Measurements from ENCODE around the gene TPK1. TPM values are rescaled to one million over a fixed set of nuclear protein-coding genes. Genes with fewer than 3 reads are reported as not detected.
"Not testable (repeated sequence)": the region's sequence is repeated elsewhere in the genome, so short reads cannot be mapped to it uniquely, and the experiment has no call there.

TPK1 gene
- total RNA-seq, 3 donors from 2014 or later = 9.2 to 10.5 (median 9.3) TPM

- H3K9me3 Mint-ChIP-seq = no peaks in the 10 kb centered on the region
- peaks cover 1% of the 10 kb centered on the region for H3K36me3 Mint-ChIP-seq (ENCODE audit: insufficient read depth)
- H3K4me1 Mint-ChIP-seq (ENCODE audit: low read depth) = peaks cover 1% of the 10 kb centered on the region
- no peak for DNase-seq
- no peaks in the 10 kb centered on the region for H3K27me3 Mint-ChIP-seq (ENCODE audit: low read depth)
- H3K4me3 Mint-ChIP-seq = no peak overlapping the region
- ATAC-seq = no peak
Measured at GRCh38 chr7:144736880-144737493, 98.9 kb downstream of the TPK1 start.

- H3K36me3 Mint-ChIP-seq (ENCODE audit: insufficient read depth) = peaks cover 2% of the 10 kb centered on the region
- no peak for ATAC-seq
Measured at GRCh38 chr7:144735505-144736276, 100.2 kb downstream of the TPK1 start.

GRCh38 chr7:144731661-144732351, 104.0 kb downstream of the TPK1 start:
- Mint-ChIP-seq H3K4me3 (no peak overlapping the region), H3K36me3 (ENCODE audit: insufficient read depth) (peaks cover 10% of the 10 kb centered on the region), H3K9me3 (no peaks in the 10 kb centered on the region), H3K27me3 (ENCODE audit: low read depth) (no peaks in the 10 kb centered on the region), H3K4me1 (ENCODE audit: low read depth) (no peaks in the 10 kb centered on the region)
- no peak for ATAC-seq
- no peak for DNase-seq

More at GRCh38 chr7:144735505-144736276, 100.2 kb downstream of the TPK1 start:
- H3K27me3 Mint-ChIP-seq (ENCODE audit: low read depth) = no peaks in the 10 kb centered on the region
- DNase-seq = no peak
- no peaks in the 10 kb centered on the region for H3K9me3 Mint-ChIP-seq
- H3K4me3 Mint-ChIP-seq = no peak overlapping the region
- peaks cover 1% of the 10 kb centered on the region for H3K4me1 Mint-ChIP-seq (ENCODE audit: low read depth)

GRCh38 chr7:144730224-144730623, 105.6 kb downstream of the TPK1 start:
- H3K36me3 Mint-ChIP-seq (ENCODE audit: insufficient read depth) = peaks cover 10% of the 10 kb centered on the region
- no peaks in the 10 kb centered on the region for H3K9me3 Mint-ChIP-seq
- ATAC-seq (no peak), DNase-seq (no peak)
- no peaks in the 10 kb centered on the region for H3K4me1 Mint-ChIP-seq (ENCODE audit: low read depth)
- H3K27me3 Mint-ChIP-seq (ENCODE audit: low read depth) = no peaks in the 10 kb centered on the region
- no peak overlapping the region for H3K4me3 Mint-ChIP-seq

DNA sequence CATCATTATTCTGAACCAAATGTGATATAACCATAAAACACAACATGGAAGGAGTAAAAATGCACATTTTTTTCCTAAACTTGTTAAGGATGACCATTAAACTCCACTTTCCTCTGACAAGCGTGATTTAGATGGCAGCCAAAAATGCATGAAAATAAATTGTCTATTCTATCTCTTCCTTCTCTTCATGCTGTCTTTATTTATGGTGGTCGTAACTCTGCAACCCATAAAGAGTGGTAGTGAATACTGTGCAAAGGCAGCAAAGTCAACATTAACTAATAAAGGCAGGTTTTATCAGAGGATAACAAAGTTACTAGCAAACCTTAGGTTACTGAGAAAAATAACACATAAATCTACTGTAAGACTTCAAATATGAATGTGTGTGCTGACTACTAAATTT, 106.6 kb downstream of the TPK1 start:
- H3K4me3 Mint-ChIP-seq = no peak overlapping the region
- ATAC-seq (no peak), DNase-seq (no peak)
- H3K36me3 Mint-ChIP-seq (ENCODE audit: insufficient read depth) = peaks cover 10% of the 10 kb centered on the region
- H3K27me3 Mint-ChIP-seq (ENCODE audit: low read depth) = no peaks in the 10 kb centered on the region
- H3K9me3 Mint-ChIP-seq = no peaks in the 10 kb centered on the region
- H3K4me1 Mint-ChIP-seq (ENCODE audit: low read depth) = no peaks in the 10 kb centered on the region

DNA sequence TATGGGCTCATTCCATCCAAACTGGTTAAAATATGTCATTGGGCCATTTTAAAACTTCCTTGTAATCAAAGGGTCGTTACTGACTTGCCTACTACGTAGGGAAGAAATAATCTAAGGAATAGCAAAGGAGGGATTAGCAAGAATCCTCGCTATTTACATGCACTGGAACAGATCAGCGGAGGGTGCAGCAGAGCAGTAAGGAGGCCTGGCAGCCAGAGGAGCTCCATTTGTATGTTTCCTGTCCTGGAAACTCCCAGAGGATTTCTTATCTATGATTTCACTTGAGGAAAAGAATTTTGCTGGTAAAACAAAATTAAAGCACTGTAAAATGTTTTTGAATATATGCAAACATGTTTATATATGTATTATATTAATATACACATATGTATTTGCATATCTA, 107.3 kb downstream of the TPK1 start:
- no peaks in the 10 kb centered on the region for H3K4me1 Mint-ChIP-seq (ENCODE audit: low read depth)
- no peak for DNase-seq
- no peak for ATAC-seq
- H3K9me3 Mint-ChIP-seq = no peaks in the 10 kb centered on the region
- no peaks in the 10 kb centered on the region for H3K27me3 Mint-ChIP-seq (ENCODE audit: low read depth)
- no peak overlapping the region for H3K4me3 Mint-ChIP-seq
- H3K36me3 Mint-ChIP-seq (ENCODE audit: insufficient read depth) = peaks cover 10% of the 10 kb centered on the region

DNA sequence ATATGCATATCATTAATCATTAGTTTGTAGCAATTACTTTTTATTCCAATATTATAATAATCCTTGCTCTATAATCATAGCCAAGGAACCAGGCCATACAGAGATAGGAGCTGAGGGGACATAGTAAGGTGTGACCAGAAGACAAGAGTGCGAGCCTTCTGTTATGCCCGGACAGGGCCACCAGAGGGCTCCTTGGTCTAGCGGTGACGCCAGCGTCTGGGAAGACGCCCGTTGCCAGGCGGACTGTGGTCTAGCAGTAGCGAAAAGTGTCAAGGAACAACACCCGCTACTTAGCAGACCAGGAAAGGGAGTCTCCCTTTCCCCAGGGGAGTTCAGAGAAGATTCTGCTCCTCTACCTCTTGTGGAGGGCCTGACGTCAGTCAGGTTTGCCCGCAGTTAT, 109.0 kb downstream of the TPK1 start:
- not testable (repeated sequence) for ATAC-seq; H3K4me3 Mint-ChIP-seq; H3K9me3 Mint-ChIP-seq; H3K4me1 Mint-ChIP-seq (ENCODE audit: low read depth); DNase-seq; H3K27me3 Mint-ChIP-seq (ENCODE audit: low read depth)
- H3K36me3 Mint-ChIP-seq (ENCODE audit: insufficient read depth) = peaks cover 16% of the 10 kb centered on the region

- peaks cover 17% of the 10 kb centered on the region for H3K36me3 Mint-ChIP-seq (ENCODE audit: insufficient read depth)
- ATAC-seq (no peak), DNase-seq (no peak)
- H3K27me3 Mint-ChIP-seq (ENCODE audit: low read depth) = no peaks in the 10 kb centered on the region
- H3K4me1 Mint-ChIP-seq (ENCODE audit: low read depth) = peaks cover 2% of the 10 kb centered on the region
- H3K4me3 Mint-ChIP-seq = no peak overlapping the region
- H3K9me3 Mint-ChIP-seq = no peaks in the 10 kb centered on the region
Measured at GRCh38 chr7:144725070-144725469, 110.8 kb downstream of the TPK1 start.

DNA sequence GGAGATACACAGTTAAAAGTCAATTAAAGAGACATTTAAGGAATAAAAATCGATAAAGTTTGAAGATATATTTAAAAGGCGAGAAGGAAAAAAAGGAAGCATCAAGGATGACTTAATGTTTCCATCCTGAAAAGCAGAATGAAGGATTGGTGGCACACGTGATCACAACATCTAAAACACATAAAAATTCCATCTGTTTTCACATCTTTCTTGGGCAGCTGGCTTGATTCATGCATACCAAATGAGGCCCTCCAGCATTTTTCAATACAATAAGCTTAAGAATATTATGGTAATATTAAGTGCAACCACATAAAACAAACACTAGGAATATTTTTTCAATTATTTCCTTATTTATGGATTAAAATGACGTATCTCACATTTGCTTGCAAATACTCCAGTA, 112.6 kb downstream of the TPK1 start:
- no peak overlapping the region for H3K4me3 Mint-ChIP-seq
- H3K27me3 Mint-ChIP-seq (ENCODE audit: low read depth) = no peaks in the 10 kb centered on the region
- DNase-seq = no peak
- no peaks in the 10 kb centered on the region for H3K9me3 Mint-ChIP-seq
- no peak for ATAC-seq
- peaks cover 2% of the 10 kb centered on the region for H3K4me1 Mint-ChIP-seq (ENCODE audit: low read depth)
- H3K36me3 Mint-ChIP-seq (ENCODE audit: insufficient read depth) = peaks cover 24% of the 10 kb centered on the region

DNA sequence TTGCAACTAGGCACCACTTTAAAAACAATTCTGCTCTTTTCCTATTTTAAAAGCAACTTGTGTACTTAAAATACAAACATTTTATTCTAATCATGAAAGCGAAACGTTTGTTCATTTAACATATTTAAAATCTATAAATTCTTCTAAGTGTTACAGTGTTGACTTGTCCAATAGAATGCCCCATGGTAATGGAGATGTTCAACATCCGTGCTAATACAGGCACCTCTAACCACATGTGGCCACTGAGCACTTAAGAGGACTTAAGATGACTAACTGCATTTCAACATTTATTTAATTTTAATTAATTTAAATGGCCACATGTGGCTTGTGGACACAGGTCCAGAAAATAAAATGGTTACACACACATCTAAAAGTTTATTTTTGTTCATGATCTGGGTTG, 115.1 kb downstream of the TPK1 start:
- H3K27me3 Mint-ChIP-seq (ENCODE audit: low read depth) = no peaks in the 10 kb centered on the region
- no peaks in the 10 kb centered on the region for H3K9me3 Mint-ChIP-seq
- peaks cover 2% of the 10 kb centered on the region for H3K4me1 Mint-ChIP-seq (ENCODE audit: low read depth)
- no peak overlapping the region for H3K4me3 Mint-ChIP-seq
- peaks cover 20% of the 10 kb centered on the region for H3K36me3 Mint-ChIP-seq (ENCODE audit: insufficient read depth)
- no peak for ATAC-seq
- no peak for DNase-seq

- no peaks in the 10 kb centered on the region for H3K27me3 Mint-ChIP-seq (ENCODE audit: low read depth)
- ATAC-seq (no peak), DNase-seq (no peak)
- peaks cover 20% of the 10 kb centered on the region for H3K36me3 Mint-ChIP-seq (ENCODE audit: insufficient read depth)
- H3K4me1 Mint-ChIP-seq (ENCODE audit: low read depth) = peaks cover 2% of the 10 kb centered on the region
- no peaks in the 10 kb centered on the region for H3K9me3 Mint-ChIP-seq
- H3K4me3 Mint-ChIP-seq = no peak overlapping the region
Measured at GRCh38 chr7:144720149-144720548, 115.7 kb downstream of the TPK1 start.

GRCh38 chr7:144717720-144718119, 118.1 kb downstream of the TPK1 start:
- Mint-ChIP-seq H3K27me3 (ENCODE audit: low read depth) (no peaks in the 10 kb centered on the region), H3K36me3 (ENCODE audit: insufficient read depth) (peaks cover 20% of the 10 kb centered on the region), H3K4me3 (no peak overlapping the region), H3K4me1 (ENCODE audit: low read depth) (peaks cover 4% of the 10 kb centered on the region), H3K9me3 (no peaks in the 10 kb centered on the region)
- no peak for ATAC-seq
- DNase-seq = no peak

GRCh38 chr7:144713850-144714249, 122.0 kb downstream of the TPK1 start:
- no peak for DNase-seq
- ATAC-seq = no peak

DNA sequence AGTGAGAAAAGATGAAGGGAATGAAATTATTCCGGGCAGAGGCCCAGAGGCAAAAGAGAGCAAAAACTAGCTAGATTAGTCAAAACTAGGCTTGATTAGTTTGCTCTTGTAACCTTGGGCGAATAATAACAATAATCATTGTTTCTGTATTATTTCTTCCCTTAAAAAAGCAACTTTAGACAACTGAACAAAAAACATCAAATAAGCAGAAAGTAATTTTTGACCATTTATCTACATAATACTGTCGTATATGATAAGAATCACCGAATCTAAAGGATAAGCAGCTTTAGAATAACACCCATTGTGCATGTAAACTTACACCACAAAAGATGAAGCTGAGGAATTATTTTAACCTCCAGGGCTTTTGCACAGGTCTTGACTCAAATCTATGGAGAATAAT, 125.1 kb downstream of the TPK1 start:
- Mint-ChIP-seq H3K9me3 (no peaks in the 10 kb centered on the region), H3K36me3 (ENCODE audit: insufficient read depth) (peaks cover 10% of the 10 kb centered on the region), H3K4me1 (ENCODE audit: low read depth) (peaks cover 6% of the 10 kb centered on the region), H3K27me3 (ENCODE audit: low read depth) (no peaks in the 10 kb centered on the region), H3K4me3 (no peak overlapping the region)
- no peak for ATAC-seq
- no peak for DNase-seq

More at GRCh38 chr7:144713850-144714249, 122.0 kb downstream of the TPK1 start:
- Mint-ChIP-seq H3K27me3 (ENCODE audit: low read depth) (no peaks in the 10 kb centered on the region), H3K4me1 (ENCODE audit: low read depth) (peaks cover 6% of the 10 kb centered on the region), H3K4me3 (no peak overlapping the region), H3K36me3 (ENCODE audit: insufficient read depth) (peaks cover 14% of the 10 kb centered on the region), H3K9me3 (no peaks in the 10 kb centered on the region)

GRCh38 chr7:144709066-144709465, 126.8 kb downstream of the TPK1 start:
- H3K27me3 Mint-ChIP-seq (ENCODE audit: low read depth) = no peaks in the 10 kb centered on the region
- peaks cover 22% of the 10 kb centered on the region for H3K36me3 Mint-ChIP-seq (ENCODE audit: insufficient read depth)
- DNase-seq = no peak
- H3K4me1 Mint-ChIP-seq (ENCODE audit: low read depth) = peaks cover 7% of the 10 kb centered on the region
- H3K4me3 Mint-ChIP-seq = no peak overlapping the region
- H3K9me3 Mint-ChIP-seq = peaks cover 4% of the 10 kb centered on the region
- ATAC-seq = no peak
